ENCODE measurements around the gene TALDO1. TPM values are rescaled to one million over a fixed set of nuclear protein-coding genes. Genes with fewer than 3 reads are reported as not detected.
A peak's percentile ranks its signal among the peaks of the same experiment; 100 is the strongest.

Gene TALDO1
- total RNA-seq, 1 experiment from 2014 or later: 137 TPM

DNA sequence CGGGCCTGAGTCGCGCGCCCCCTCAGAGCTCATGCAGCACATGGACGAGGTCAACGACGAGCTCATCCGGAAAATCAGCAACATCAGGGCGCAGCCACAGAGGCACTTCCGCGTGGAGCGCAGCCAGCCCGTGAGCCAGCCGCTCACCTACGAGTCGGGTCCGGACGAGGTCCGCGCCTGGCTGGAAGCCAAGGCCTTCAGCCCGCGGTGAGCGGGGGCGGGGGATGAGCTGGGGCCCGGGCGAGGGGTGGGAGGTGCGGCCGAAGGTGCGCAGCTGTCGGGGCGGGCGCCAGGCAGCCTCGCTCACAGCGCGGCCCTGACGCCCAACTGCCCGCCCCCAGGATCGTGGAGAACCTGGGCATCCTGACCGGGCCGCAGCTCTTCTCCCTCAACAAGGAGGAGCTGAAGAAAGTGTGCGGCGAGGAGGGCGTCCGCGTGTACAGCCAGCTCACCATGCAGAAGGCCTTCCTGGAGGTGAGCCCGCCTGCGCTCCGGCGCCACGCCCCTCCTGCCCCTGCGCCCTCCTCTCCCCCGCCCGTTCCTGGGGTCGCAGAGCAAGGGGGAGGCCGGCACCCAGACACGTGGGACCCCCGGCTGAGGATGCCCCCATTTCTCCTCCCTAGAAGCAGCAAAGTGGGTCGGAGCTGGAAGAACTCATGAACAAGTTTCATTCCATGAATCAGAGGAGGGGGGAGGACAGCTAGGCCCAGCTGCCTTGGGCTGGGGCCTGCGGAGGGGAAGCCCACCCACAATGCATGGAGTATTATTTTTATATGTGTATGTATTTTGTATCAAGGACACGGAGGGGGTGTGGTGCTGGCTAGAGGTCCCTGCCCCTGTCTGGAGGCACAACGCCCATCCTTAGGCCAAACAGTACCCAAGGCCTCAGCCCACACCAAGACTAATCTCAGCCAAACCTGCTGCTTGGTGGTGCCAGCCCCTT, 20.7 kb upstream of the TALDO1 start:
- Mint-ChIP-seq H3K4me1 (ENCODE audit: insufficient read depth, unreplicated experiment) (peaks cover 12% of the 10 kb centered on the region), H3K9me3 (ENCODE audit: unreplicated experiment) (no peaks in the 10 kb centered on the region), H3K27ac (ENCODE audit: low read depth, unreplicated experiment) (peak overlapping the region; percentile 43), H3K36me3 (ENCODE audit: insufficient read depth, unreplicated experiment) (peaks cover 39% of the 10 kb centered on the region), H3K27me3 (ENCODE audit: insufficient read depth, unreplicated experiment) (no peaks in the 10 kb centered on the region), H3K4me3 (ENCODE audit: unreplicated experiment) (peak overlapping the region; percentile 50)
- DNase-seq (ENCODE audit: unreplicated experiment): peak; percentile 90
- ChIA-PET POLR2A (interaction anchor here (0.6 to 7.1 kb wide), 18 partner anchors 15 to 220 kb away, joined by 3 to 96 read pairs (median 6); partner anchors contain the start of genes DEAF1, EPS8L2, GATD1 and HRAS), CTCF (interaction anchor here (0.5 to 3.3 kb wide), 17 partner anchors 8 to 1276 kb away, joined by 3 to 22 read pairs (median 4); partner anchors contain the start of genes EPS8L2, TALDO1 and TMEM80)
- no peak for TF ChIP-seq CTCF (IDR thresholded peaks at IDR 0.05; ENCODE audit: unreplicated experiment)
- TSS peak; percentile 48 for BruUV-seq (replicated peaks)
- intact Hi-C loops (cut with micrococcal nuclease): loop anchor here (10.0 kb wide), 1 partner anchor 162 kb away; the partner anchor contains the start of genes LMNTD2 and RASSF7

DNA sequence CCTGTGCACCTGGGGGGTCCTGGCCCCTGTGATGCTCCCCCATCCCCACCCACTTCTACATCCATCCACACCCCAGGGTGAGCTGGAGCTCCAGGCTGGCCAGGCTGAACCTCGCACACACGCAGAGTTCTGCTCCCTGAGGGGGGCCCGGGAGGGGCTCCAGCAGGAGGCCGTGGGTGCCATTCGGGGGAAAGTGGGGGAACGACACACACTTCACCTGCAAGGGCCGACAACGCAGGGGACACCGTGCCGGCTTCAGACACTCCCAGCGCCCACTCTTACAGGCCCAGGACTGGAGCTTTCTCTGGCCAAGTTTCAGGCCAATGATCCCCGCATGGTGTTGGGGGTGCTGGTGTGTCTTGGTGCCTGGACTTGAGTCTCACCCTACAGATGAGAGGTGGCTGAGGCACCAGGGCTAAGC, 20.0 kb upstream of the TALDO1 start:
- POLR2A ChIA-PET: interaction anchor here (0.6 to 7.1 kb wide), 12 partner anchors 15 to 221 kb away, joined by 3 to 96 read pairs (median 8); partner anchors contain the start of genes DEAF1, EPS8L2, GATD1 and HRAS
- intact Hi-C loops (cut with micrococcal nuclease): loop anchor here (10.0 kb wide), 1 partner anchor 162 kb away; the partner anchor contains the start of genes LMNTD2 and RASSF7
- Mint-ChIP-seq H3K4me1 (ENCODE audit: insufficient read depth, unreplicated experiment) (peaks cover 12% of the 10 kb centered on the region), H3K36me3 (ENCODE audit: insufficient read depth, unreplicated experiment) (peaks cover 36% of the 10 kb centered on the region), H3K27ac (ENCODE audit: low read depth, unreplicated experiment) (peak overlapping the region; percentile 43), H3K27me3 (ENCODE audit: insufficient read depth, unreplicated experiment) (no peaks in the 10 kb centered on the region), H3K9me3 (ENCODE audit: unreplicated experiment) (no peaks in the 10 kb centered on the region), H3K4me3 (ENCODE audit: unreplicated experiment) (peak overlapping the region; percentile 50)
- TF ChIP-seq CTCF (IDR thresholded peaks at IDR 0.05; ENCODE audit: unreplicated experiment): no peak
- no peak for DNase-seq (ENCODE audit: unreplicated experiment)
- no TSS peak for BruUV-seq (replicated peaks)
- CTCF ChIA-PET: interaction anchor here (0.5 to 3.3 kb wide), 12 partner anchors 9 to 325 kb away, joined by 3 to 22 read pairs (median 4); partner anchors contain the start of genes EPS8L2, TALDO1 and TMEM80

DNA sequence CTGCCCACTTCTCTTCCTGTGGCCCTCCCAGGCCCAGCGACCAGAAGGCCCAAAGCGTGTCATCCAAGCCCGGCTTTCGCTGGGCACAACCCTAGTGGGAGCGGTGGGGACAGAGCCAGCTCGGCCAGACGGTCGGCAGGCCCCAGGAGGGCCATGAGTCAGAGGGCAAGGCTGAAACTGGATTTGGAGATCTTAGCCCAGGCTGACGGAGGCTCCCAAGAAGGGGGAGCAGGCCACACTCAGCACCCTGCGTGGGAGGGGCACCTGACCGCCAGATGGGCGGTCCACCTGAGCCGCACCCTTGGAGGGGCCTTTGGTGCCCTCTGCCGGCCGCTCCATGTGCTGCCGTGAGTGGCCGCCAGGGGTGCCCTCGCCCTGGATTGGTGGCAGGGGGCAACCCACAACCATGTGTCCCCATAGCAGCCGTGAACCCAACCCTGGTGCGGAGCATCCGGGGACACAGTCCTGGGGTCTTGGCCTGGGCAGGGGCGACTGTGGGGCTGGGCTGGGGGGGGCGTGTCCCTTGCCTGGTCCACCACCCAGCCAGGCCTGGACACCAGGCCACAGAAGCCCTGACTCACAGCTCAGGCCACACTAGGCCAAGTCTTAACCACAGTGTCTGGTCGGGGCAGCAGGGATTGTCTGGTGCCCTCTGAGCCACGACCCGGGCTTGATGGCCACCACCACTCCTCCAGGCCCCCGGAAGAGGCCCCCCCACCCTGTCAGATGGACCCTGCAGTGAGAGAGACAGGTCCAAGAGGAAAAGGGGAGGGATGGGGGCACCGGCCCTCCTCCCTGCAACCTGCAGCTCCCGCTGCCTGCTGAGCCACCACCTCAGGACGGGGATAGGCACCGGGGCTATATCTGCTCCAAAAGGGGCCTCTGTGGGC, 19.2 kb upstream of the TALDO1 start:
- peaks cover 12% of the 10 kb centered on the region for H3K4me1 Mint-ChIP-seq (ENCODE audit: insufficient read depth, unreplicated experiment)
- ChIA-PET CTCF (interaction anchor here (0.6 to 3.3 kb wide), 10 partner anchors 10 to 324 kb away, joined by 3 to 22 read pairs (median 4); partner anchors contain the start of genes EPS8L2, TALDO1 and TMEM80), POLR2A (interaction anchor here (0.6 to 7.1 kb wide), 9 partner anchors 16 to 221 kb away, joined by 3 to 96 read pairs (median 16); partner anchors contain the start of genes DEAF1, EPS8L2, GATD1 and RNH1)
- BruUV-seq (replicated peaks): no TSS peak
- peak overlapping the region; percentile 43 for H3K27ac Mint-ChIP-seq (ENCODE audit: low read depth, unreplicated experiment)
- DNase-seq (ENCODE audit: unreplicated experiment): peak; percentile 98
- H3K4me3 Mint-ChIP-seq (ENCODE audit: unreplicated experiment): peak overlapping the region; percentile 23
- peak; percentile 98 for TF ChIP-seq CTCF (IDR thresholded peaks at IDR 0.05; ENCODE audit: unreplicated experiment)
- no peaks in the 10 kb centered on the region for H3K9me3 Mint-ChIP-seq (ENCODE audit: unreplicated experiment)
- H3K27me3 Mint-ChIP-seq (ENCODE audit: insufficient read depth, unreplicated experiment): no peaks in the 10 kb centered on the region
- intact Hi-C loops (cut with micrococcal nuclease): loop anchor here (1.0 to 10.0 kb wide), 4 partner anchors 19 to 163 kb away; partner anchors contain the start of genes LMNTD2, RASSF7 and TALDO1
- peaks cover 34% of the 10 kb centered on the region for H3K36me3 Mint-ChIP-seq (ENCODE audit: insufficient read depth, unreplicated experiment)

Data from MCF 10A (cell line).